Measurements from ENCODE around the gene EPS8L2. TPM values are rescaled to one million over a fixed set of nuclear protein-coding genes. Genes with fewer than 3 reads are reported as not detected.
A peak's percentile ranks its signal among the peaks of the same experiment; 100 is the strongest.

The EPS8L2 gene
- total and polyA plus RNA-seq, 2 of the 13 experiments (the other 11 are each of a cell fraction or from before 2014, with no cell fraction given): 89.3 to 416 TPM

DNA sequence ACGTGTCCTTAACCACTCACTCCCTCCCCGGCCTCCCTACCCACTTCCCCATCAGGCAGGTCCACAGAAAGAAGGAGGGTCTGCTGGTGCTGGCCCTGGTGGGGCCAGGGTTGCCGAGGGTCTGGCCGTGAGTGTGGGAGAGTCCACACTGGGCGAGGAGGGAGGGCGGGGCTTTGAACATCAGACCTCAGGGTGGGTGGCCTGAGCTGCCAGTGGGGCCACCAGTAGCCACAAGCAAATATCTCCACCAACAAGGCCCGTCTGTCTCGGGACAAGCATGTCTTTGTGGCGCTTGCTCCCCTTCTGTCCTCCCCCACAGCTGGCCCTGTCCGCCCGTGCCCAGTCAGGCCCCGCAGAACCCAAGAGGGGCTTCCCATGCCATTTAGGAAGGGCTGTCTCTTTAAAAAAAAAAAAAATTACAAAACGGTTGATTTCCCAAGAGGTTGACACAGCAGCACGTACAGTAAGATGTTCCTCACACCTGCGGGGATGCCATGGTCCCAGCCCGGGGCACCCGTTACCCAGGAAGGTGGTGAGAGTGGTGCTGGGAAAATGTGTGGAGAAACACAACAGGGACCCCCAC lies 23.6 kb downstream of the EPS8L2 start (continued):
- TF ChIP-seq ZFP90 (CRISPR knock-in tag; IDR thresholded peaks at IDR 0.05; ENCODE audit: borderline replicate concordance) (0 out of 2 replicates have a peak, but pooled peaks have one; percentile 14), ZNF138 (CRISPR knock-in tag; IDR thresholded peaks at IDR 0.05; ENCODE audit: low read depth) (peak; percentile 3; the same call in 1 of the 2 replicates), ZFY (CRISPR knock-in tag; IDR thresholded peaks at IDR 0.05) (peak; percentile 37; the same call in 1 of the 2 replicates), NONO (IDR thresholded peaks at IDR 0.05) (no peak), NONO (CRISPR knock-in tag; conservative IDR thresholded peaks at IDR 0.05) (peak; percentile 23; the same call in 1 of the 2 replicates), SRF (IDR thresholded peaks at IDR 0.05; ENCODE audit: low read depth, low read length) (no peak), ZNF343 (CRISPR knock-in tag; IDR thresholded peaks at IDR 0.05) (no peak), ZNF792 (CRISPR knock-in tag; IDR thresholded peaks at IDR 0.05) (peak; percentile 56), FOXA1 (IDR thresholded peaks at IDR 0.05) (no peak), FOXA1 (CRISPR knock-in tag; IDR thresholded peaks at IDR 0.05) (peak; percentile 32), HOXA3 (CRISPR knock-in tag; IDR thresholded peaks at IDR 0.05) (peak; percentile 52; the same call in 1 of the 2 replicates), SMARCE1 (IDR thresholded peaks at IDR 0.05; ENCODE audit: borderline replicate concordance) (no peak), SAP130 (CRISPR knock-in tag; IDR thresholded peaks at IDR 0.05; ENCODE audit: low read depth) (peak; percentile 31), GZF1 (CRISPR knock-in tag; IDR thresholded peaks at IDR 0.05) (0 out of 2 replicates have a peak, but pooled peaks have one; percentile 63), TRIM24 (CRISPR knock-in tag; IDR thresholded peaks at IDR 0.05) (no peak), ZNF619 (CRISPR knock-in tag; IDR thresholded peaks at IDR 0.05) (no peak), PPARG (CRISPR knock-in tag; conservative IDR thresholded peaks at IDR 0.05) (no peak), SNAI1 (CRISPR knock-in tag; IDR thresholded peaks at IDR 0.05; ENCODE audit: borderline replicate concordance) (no peak), YY1 (IDR thresholded peaks at IDR 0.05; ENCODE audit: insufficient read depth, insufficient replicate concordance, low read depth, low read length) (peak; percentile 11), ZIK1 (CRISPR knock-in tag; IDR thresholded peaks at IDR 0.05; ENCODE audit: borderline replicate concordance, low read depth) (no peak), EP300 (IDR thresholded peaks at IDR 0.05; ENCODE audit: low read depth in 2 of 2, low read length in 2 of 2) (peak in 1 of 2 experiments; percentile 32; a peak in 1 of 4 replicates), EP300 (CRISPR knock-in tag; IDR thresholded peaks at IDR 0.05; ENCODE audit: borderline replicate concordance) (0 out of 2 replicates have a peak, but pooled peaks have one; percentile 12)
- TF ChIP-seq, protein P1, sequence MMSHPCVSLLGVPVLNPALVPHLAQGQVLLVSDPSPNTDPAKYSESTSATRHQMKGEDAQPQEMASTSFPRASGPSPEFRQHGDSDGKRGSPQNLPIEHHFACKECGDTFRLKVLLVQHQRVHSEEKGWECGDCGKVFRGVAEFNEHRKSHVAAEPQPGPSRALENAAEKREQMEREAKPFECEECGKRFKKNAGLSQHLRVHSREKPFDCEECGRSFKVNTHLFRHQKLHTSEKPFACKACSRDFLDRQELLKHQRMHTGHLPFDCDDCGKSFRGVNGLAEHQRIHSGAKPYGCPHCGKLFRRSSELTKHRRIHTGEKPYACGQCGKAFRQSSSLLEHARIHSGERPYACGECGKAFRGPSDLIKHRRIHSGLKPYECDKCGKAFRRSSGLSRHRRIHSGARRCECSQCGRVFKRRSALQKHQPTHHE (CRISPR knock-in tag; IDR thresholded peaks at IDR 0.05; ENCODE audit: borderline replicate concordance): no peak
- TF ChIP-seq, protein P2, sequence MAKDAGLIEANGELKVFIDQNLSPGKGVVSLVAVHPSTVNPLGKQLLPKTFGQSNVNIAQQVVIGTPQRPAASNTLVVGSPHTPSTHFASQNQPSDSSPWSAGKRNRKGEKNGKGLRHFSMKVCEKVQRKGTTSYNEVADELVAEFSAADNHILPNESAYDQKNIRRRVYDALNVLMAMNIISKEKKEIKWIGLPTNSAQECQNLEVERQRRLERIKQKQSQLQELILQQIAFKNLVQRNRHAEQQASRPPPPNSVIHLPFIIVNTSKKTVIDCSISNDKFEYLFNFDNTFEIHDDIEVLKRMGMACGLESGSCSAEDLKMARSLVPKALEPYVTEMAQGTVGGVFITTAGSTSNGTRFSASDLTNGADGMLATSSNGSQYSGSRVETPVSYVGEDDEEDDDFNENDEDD (CRISPR knock-in tag; IDR thresholded peaks at IDR 0.05; ENCODE audit: borderline replicate concordance): no peak
- TF ChIP-seq, protein P3, sequence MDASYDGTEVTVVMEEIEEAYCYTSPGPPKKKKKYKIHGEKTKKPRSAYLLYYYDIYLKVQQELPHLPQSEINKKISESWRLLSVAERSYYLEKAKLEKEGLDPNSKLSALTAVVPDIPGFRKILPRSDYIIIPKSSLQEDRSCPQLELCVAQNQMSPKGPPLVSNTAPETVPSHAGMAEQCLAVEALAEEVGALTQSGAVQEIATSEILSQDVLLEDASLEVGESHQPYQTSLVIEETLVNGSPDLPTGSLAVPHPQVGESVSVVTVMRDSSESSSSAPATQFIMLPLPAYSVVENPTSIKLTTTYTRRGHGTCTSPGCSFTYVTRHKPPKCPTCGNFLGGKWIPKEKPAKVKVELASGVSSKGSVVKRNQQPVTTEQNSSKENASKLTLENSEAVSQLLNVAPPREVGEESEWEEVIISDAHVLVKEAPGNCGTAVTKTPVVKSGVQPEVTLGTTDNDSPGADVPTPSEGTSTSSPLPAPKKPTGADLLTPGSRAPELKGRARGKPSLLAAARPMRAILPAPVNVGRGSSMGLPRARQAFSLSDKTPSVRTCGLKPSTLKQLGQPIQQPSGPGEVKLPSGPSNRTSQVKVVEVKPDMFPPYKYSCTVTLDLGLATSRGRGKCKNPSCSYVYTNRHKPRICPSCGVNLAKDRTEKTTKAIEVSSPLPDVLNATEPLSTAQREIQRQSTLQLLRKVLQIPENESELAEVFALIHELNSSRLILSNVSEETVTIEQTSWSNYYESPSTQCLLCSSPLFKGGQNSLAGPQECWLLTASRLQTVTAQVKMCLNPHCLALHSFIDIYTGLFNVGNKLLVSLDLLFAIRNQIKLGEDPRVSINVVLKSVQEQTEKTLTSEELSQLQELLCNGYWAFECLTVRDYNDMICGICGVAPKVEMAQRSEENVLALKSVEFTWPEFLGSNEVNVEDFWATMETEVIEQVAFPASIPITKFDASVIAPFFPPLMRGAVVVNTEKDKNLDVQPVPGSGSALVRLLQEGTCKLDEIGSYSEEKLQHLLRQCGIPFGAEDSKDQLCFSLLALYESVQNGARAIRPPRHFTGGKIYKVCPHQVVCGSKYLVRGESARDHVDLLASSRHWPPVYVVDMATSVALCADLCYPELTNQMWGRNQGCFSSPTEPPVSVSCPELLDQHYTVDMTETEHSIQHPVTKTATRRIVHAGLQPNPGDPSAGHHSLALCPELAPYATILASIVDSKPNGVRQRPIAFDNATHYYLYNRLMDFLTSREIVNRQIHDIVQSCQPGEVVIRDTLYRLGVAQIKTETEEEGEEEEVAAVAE (CRISPR knock-in tag; IDR thresholded peaks at IDR 0.05; ENCODE audit: borderline replicate concordance): no peak

All from HepG2 (cell line).